GM10266 (cell line): Measurements from ENCODE around the gene PTPRD.

Experiments
- DNase-seq: peaks from one replicate; pipeline ENCODE4 v3.0.0; 2012; ENCODE audit errors: extremely low spot score
- CTCF ChIP-seq: IDR thresholded peaks from 2 replicates; pipeline ENCODE4 v1.5.1; 2012; ENCODE audit warnings: mild to moderate bottlenecking, low read depth; ENCODE audit not compliant: control insufficient read depth, insufficient read depth; ENCODE audit errors: missing control alignments

PTPRD gene

GRCh38 chr9:8659108-8659507 is 1953.7 kb downstream of the PTPRD start:
- DNase-seq, result no peak
- no peak for TF ChIP-seq CTCF

GRCh38 chr9:8655071-8655470 is 1957.7 kb downstream of the PTPRD start:
- DNase-seq, result no peak
- TF ChIP-seq CTCF, result no peak

GRCh38 chr9:8653855-8654254 is 1958.9 kb downstream of the PTPRD start:
- DNase-seq, result no peak
- TF ChIP-seq CTCF, result no peak

GRCh38 chr9:8653111-8653510 is 1959.7 kb downstream of the PTPRD start:
- no peak for TF ChIP-seq CTCF
- no peak for DNase-seq

- TF ChIP-seq CTCF, result no peak
- no peak for DNase-seq
Measured at GRCh38 chr9:8652255-8652654, 1960.5 kb downstream of the PTPRD start.

GRCh38 chr9:8651846-8652215 is 1961.0 kb downstream of the PTPRD start:
- DNase-seq, result no peak
- no peak for TF ChIP-seq CTCF

- no peak for TF ChIP-seq CTCF
- no peak for DNase-seq
Measured at GRCh38 chr9:8651070-8651845, 1961.5 kb downstream of the PTPRD start.
